GM12878 (cell line): ENCODE results near the gene PPP1R13B. TPM values are rescaled to one million over a fixed set of nuclear protein-coding genes. Genes with fewer than 3 reads are reported as not detected.

Experiments used
- ATAC-seq: fragments of 200-7000 bp; cut with Tn5 transposase; 3 replicates; pipeline ENCODE4 v1.9.1; 2020; ENCODE audit warnings: mild to moderate bottlenecking, moderate library complexity
- BruUV-seq: library from RNA; stranded (reverse); fragments of 400-500 nt; replicated peaks from 2 replicates; lab custom pipeline; 2021; lab: Mats Ljungman, UMichigan
- CTCF ChIA-PET: fragments of 300-600 bp; sonication (Branson Sonifier 250); formaldehyde crosslinking; extraction: SDS; loops from one replicate; lab custom pipeline; 2021; ENCODE audit warnings: inconsistent platforms; lab: Yijun Ruan, JAX
- POLR2A ChIA-PET: fragments of 350-600 bp; formaldehyde crosslinking; extraction: SDS; loops from one replicate; lab custom pipeline; 2021; ENCODE audit warnings: inconsistent platforms; lab: Charles Lee
- RAD21 ChIA-PET: fragments of 300-600 bp; sonication (Branson Sonifier 250); formaldehyde crosslinking; loops from one replicate; lab custom pipeline; 2023; ENCODE audit warnings: antibody characterized with exemption; ENCODE audit not compliant: unreplicated experiment; lab: Charles Lee
- SMC1A ChIA-PET: fragments of 300-600 bp; sonication (Branson Sonifier 250); formaldehyde crosslinking; loops from one replicate; lab custom pipeline; 2023; ENCODE audit not compliant: unreplicated experiment, uncharacterized antibody; lab: Charles Lee
- DNase-seq: peaks from one replicate; pipeline ENCODE4 v3.0.0-alpha.2; 2011; ENCODE audit warnings: low read depth, low spot score
- FAIRE-seq: peaks from 3 replicates; lab custom pipeline; 2011; peaks lifted over from hg19 to GRCh38; lab: Jason Lieb, UNC
- H2AFZ ChIP-seq: 2 replicates; pipeline ENCODE4 v1.6.0; 2011; ENCODE audit warnings: low read depth, low read length, control low read depth; ENCODE audit not compliant: control insufficient read depth
- H3K27ac ChIP-seq: 2 replicates; pipeline ENCODE4 v1.5.1; 2011; ENCODE audit warnings: control low read depth; ENCODE audit not compliant: control insufficient read depth, insufficient read depth
- H3K27me3 ChIP-seq, 2 experiments: replicated peaks in 1 of 2; 2 replicates each; pipeline versions ENCODE4 v1.6.0 to v1.6.1; 2011; ENCODE audit warnings: low read length in 1 of 2; ENCODE audit not compliant: control insufficient read depth in 2 of 2, insufficient read depth in 2 of 2
- H3K36me3 ChIP-seq, 2 experiments: 2 replicates each; pipeline ENCODE4 v1.5.1; 2011; ENCODE audit warnings: low read length in 1 of 2; ENCODE audit not compliant: control insufficient read depth in 2 of 2, insufficient read depth in 2 of 2
- H3K4me1 ChIP-seq: 2 replicates; pipeline ENCODE4 v1.6.1; 2011; ENCODE audit warnings: mild to moderate bottlenecking, low read length, moderate library complexity, mixed read lengths; ENCODE audit not compliant: control insufficient read depth, insufficient read depth
- H3K4me2 ChIP-seq: 2 replicates; pipeline ENCODE4 v1.6.0; 2011; ENCODE audit warnings: control low read depth; ENCODE audit not compliant: control insufficient read depth, insufficient read depth
- H3K4me3 ChIP-seq: fragments of 200-600 bp; sonication (generic); 2 replicates; pipeline ENCODE4 v1.5.1; 2016
- H3K79me2 ChIP-seq: 2 replicates; pipeline ENCODE4 v1.6.0; 2011; ENCODE audit warnings: low read length; ENCODE audit not compliant: control insufficient read depth, insufficient read depth
- H3K9ac ChIP-seq: 2 replicates; pipeline ENCODE4 v1.8.0; 2011; ENCODE audit warnings: low read length, control low read depth, mixed read lengths; ENCODE audit not compliant: control insufficient read depth, insufficient read depth
- H3K9me3 ChIP-seq: replicated peaks from 3 replicates; pipeline ENCODE4 v1.5.1; 2011; ENCODE audit warnings: mild to moderate bottlenecking, low read length; ENCODE audit not compliant: control insufficient read depth, insufficient read depth
- H4K20me1 ChIP-seq: 2 replicates; pipeline ENCODE4 v1.6.0; 2011; ENCODE audit not compliant: control insufficient read depth, insufficient read depth
- EP300 ChIP-seq, 2 experiments: fragments of 150-350 bp in 1 of 2; IDR thresholded peaks; 2 replicates each; pipeline ENCODE4 v1.6.1; 2011 to 2012; ENCODE audit warnings: low read depth in 2 of 2, low read length in 2 of 2, borderline replicate concordance in 1 of 2, improper control_type of control experiment in 1 of 2, inconsistent platforms in 1 of 2; ENCODE audit not compliant: control insufficient read depth in 1 of 2
- GATAD2B ChIP-seq: fragments of 450-650 bp; conservative IDR thresholded peaks from 2 replicates; pipeline ENCODE4 v1.6.1; 2017; ENCODE audit warnings: low read depth, mild to moderate bottlenecking, moderate library complexity
- IKZF1 ChIP-seq: fragments of 450-650 bp; conservative IDR thresholded peaks from 2 replicates; pipeline ENCODE4 v1.6.1; 2017; ENCODE audit warnings: antibody characterized with exemption, mild to moderate bottlenecking
- NFIC ChIP-seq: IDR thresholded peaks from 2 replicates; pipeline ENCODE4 v1.6.1; 2012; ENCODE audit warnings: low read depth, mild to moderate bottlenecking, inconsistent platforms, low read length, moderate library complexity
- PAX5 ChIP-seq: IDR thresholded peaks from 2 replicates; pipeline ENCODE4 v1.6.1; 2011; ENCODE audit warnings: low read depth, low read length, borderline replicate concordance
- RELA ChIP-seq: fragments of 450-650 bp; IDR thresholded peaks from 2 replicates; pipeline ENCODE4 v1.8.0; 2014; ENCODE audit warnings: borderline replicate concordance; ENCODE audit not compliant: partially characterized antibody
- SPI1 ChIP-seq: IDR thresholded peaks from 2 replicates; pipeline ENCODE4 v1.6.1; 2011; ENCODE audit warnings: low read depth, mild to moderate bottlenecking, low read length, moderate library complexity, borderline replicate concordance; ENCODE audit not compliant: insufficient read depth
- SREBF2 ChIP-seq: IDR thresholded peaks from 2 replicates; pipeline ENCODE4 v1.6.1; 2012; ENCODE audit warnings: mild to moderate bottlenecking, low read length
- STAT3 ChIP-seq: IDR thresholded peaks from 2 replicates; pipeline ENCODE4 v1.6.1; 2011; ENCODE audit warnings: low read depth, low read length, improper control_type of control experiment
- YY1 ChIP-seq: IDR thresholded peaks from 2 replicates; pipeline ENCODE4 v1.6.1; 2011; ENCODE audit warnings: low read depth, mild to moderate bottlenecking, low read length
- ZNF274 ChIP-seq: IDR thresholded peaks from one replicate; pipeline ENCODE4 v1.8.0; 2011; ENCODE audit not compliant: insufficient read length, insufficient read depth
- WGBS: methylation state at CpG from one replicate; pipeline ENCODE4 v1.1.6; 2016; ENCODE audit warnings: low lambda C conversion rate; ENCODE audit not compliant: insufficient replicate concordance, insufficient coverage; ENCODE audit errors: missing lambda C conversion rate; 5-methylcytosine and 5-hydroxymethylcytosine counted together
- in situ Hi-C: fragments of 300-500 bp; cut with MboI; formaldehyde crosslinking; loops from 9 replicates; pipeline ENCODE4 v1.14.3; 2018; ENCODE audit warnings: mixed read lengths
- intact Hi-C: fragments of 100-400 bp; cut with micrococcal nuclease; formaldehyde crosslinking; loops from one replicate; pipeline ENCODE4 v1.14.2; 2022; ENCODE audit not compliant: unreplicated experiment
- polyA plus RNA-seq, 11 experiments: library from polyadenylated mRNA; depleted of rRNA in 4 of 11; unstranded in 6 of 11; stranded (reverse) in 5 of 11; fragments of >200 nt; fragmentation: Nextera tagmentation in 4 of 11; fragmentation: Illumina TruSeq in 1 of 11; extraction: Ambion mirVana in 4 of 11; extraction: Trizol in 1 of 11; gene quantifications; 1 replicate in 1 of 11; 2 replicates in 10 of 11; pipeline versions ENCODE4 v1.2.1 to v1.2.3, GENCODE V29; 2011 to 2016; ENCODE audit warnings: inconsistent platforms in 2 of 11, missing spikeins in 2 of 11, low read depth in 1 of 11
- total RNA-seq, 4 experiments: library from RNA; depleted of rRNA in 3 of 4; stranded (reverse); fragments of >200 nt in 3 of 4; fragmentation: Illumina TruSeq in 1 of 4; extraction: Trizol in 1 of 4; gene quantifications; 2 replicates each; pipeline versions ENCODE4 v1.2.1 to v1.2.3, GENCODE V29; 2013 to 2021
- TF ChIP-seq, protein P1 (sequence below): fragments of 450-650 bp; IDR thresholded peaks from 2 replicates; pipeline ENCODE4 v1.6.1; 2017; ENCODE audit warnings: borderline replicate concordance
- TF ChIP-seq, protein P2 (sequence below): fragments of 450-650 bp; IDR thresholded peaks from 2 replicates; pipeline ENCODE4 v1.6.1; 2017; ENCODE audit warnings: mild to moderate bottlenecking
- TF ChIP-seq, protein P3 (sequence below): IDR thresholded peaks from 2 replicates; pipeline ENCODE4 v1.6.1; 2011; ENCODE audit warnings: low read depth, mild to moderate bottlenecking, low read length, moderate library complexity, borderline replicate concordance; ENCODE audit errors: extremely low read depth
- TF ChIP-seq, protein P4 (sequence below): IDR thresholded peaks from 2 replicates; pipeline ENCODE4 v1.6.1; 2012; ENCODE audit warnings: low read depth, low read length, improper control_type of control experiment

PPP1R13B gene
- total and polyA plus RNA-seq, 10 of the 15 experiments (the other 5 are each of a cell fraction or from before 2014, with no cell fraction given), result 0.16 to 8.1 (median 3.2) TPM

DNA sequence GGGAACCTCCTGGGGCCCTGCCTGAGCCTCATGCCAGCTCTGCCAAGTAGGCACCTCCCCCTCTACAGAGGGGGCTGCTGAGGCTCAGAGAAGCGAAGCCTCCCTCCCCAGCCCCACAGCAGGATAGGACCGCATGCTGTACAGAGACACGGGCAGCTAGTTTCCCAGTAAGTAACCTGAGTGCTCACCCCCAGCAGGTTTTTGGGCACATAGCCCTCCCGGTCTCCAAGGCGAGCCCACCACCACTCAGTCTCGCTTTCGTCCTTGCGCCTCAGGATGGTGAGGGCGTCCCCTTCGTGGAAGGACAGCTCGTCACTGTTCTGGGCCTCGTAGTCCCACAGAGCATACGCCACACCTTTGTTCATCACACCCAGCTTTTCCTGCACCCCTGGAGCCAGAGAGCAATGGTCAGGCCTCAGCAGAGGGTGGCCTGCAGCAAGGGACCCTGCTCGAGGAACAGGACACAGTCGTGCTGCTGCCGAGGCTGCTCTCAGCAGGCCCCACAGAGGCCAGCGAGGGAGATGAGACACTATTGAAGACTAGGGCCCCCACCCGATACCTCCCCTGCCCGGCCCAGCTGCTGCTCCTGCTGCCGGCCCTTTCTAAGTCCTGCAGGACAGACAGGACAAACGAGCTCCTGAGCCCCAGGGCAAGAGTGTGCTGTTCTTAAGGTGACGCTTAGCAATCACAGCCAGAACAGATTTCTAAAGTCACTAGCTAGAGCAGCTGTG is 111.4 kb downstream of the PPP1R13B start (continued):
- TF ChIP-seq RELA (no peak), STAT3 (no peak)
- TF ChIP-seq, protein P1, sequence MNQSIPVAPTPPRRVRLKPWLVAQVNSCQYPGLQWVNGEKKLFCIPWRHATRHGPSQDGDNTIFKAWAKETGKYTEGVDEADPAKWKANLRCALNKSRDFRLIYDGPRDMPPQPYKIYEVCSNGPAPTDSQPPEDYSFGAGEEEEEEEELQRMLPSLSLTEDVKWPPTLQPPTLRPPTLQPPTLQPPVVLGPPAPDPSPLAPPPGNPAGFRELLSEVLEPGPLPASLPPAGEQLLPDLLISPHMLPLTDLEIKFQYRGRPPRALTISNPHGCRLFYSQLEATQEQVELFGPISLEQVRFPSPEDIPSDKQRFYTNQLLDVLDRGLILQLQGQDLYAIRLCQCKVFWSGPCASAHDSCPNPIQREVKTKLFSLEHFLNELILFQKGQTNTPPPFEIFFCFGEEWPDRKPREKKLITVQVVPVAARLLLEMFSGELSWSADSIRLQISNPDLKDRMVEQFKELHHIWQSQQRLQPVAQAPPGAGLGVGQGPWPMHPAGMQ, result no peak
- TF ChIP-seq, all 136 proteins: peak for 0

DNA sequence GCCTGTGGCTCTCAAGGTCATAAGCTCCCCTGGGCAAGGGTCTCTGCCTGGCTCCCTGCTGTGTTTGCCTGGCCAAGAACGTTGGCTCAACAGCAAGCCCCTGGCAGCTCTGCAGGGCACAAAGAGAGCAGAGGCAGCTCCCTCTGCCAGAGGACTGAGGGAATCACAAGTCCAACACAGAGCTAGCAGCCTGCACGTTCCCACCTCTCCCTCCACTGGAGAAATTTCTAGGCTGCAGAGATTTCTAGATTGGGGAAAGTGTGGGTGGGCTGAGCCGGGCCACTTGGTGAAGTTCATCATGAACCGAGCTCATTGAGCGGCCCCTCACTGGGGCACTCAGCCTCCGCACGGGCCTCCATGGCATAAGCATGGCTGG is 111.9 kb downstream of the PPP1R13B start:
- CTCF ChIA-PET, result interaction anchor here (1.1 kb wide), 1 partner anchor 164 kb away, joined by 5 read pairs; no protein-coding TSS in a partner anchor
- DNase-seq, result no peak
- in situ Hi-C loops, result no loop called here
- no peak for TF ChIP-seq ZNF274
- TF ChIP-seq RELA, result no peak
- TF ChIP-seq, protein P2, sequence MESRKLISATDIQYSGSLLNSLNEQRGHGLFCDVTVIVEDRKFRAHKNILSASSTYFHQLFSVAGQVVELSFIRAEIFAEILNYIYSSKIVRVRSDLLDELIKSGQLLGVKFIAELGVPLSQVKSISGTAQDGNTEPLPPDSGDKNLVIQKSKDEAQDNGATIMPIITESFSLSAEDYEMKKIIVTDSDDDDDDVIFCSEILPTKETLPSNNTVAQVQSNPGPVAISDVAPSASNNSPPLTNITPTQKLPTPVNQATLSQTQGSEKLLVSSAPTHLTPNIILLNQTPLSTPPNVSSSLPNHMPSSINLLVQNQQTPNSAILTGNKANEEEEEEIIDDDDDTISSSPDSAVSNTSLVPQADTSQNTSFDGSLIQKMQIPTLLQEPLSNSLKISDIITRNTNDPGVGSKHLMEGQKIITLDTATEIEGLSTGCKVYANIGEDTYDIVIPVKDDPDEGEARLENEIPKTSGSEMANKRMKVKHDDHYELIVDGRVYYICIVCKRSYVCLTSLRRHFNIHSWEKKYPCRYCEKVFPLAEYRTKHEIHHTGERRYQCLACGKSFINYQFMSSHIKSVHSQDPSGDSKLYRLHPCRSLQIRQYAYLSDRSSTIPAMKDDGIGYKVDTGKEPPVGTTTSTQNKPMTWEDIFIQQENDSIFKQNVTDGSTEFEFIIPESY, result no peak
- no peak for TF ChIP-seq SPI1
- TF ChIP-seq, protein P3, sequence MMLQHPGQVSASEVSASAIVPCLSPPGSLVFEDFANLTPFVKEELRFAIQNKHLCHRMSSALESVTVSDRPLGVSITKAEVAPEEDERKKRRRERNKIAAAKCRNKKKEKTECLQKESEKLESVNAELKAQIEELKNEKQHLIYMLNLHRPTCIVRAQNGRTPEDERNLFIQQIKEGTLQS, result no peak
- TF ChIP-seq, protein P4, sequence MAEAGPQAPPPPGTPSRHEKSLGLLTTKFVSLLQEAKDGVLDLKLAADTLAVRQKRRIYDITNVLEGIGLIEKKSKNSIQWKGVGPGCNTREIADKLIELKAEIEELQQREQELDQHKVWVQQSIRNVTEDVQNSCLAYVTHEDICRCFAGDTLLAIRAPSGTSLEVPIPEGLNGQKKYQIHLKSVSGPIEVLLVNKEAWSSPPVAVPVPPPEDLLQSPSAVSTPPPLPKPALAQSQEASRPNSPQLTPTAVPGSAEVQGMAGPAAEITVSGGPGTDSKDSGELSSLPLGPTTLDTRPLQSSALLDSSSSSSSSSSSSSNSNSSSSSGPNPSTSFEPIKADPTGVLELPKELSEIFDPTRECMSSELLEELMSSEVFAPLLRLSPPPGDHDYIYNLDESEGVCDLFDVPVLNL, result no peak
- TF ChIP-seq PAX5, result no peak
- TF ChIP-seq YY1, result no peak
- no peak for TF ChIP-seq EP300 (IDR thresholded peaks at IDR 0.05; ENCODE audit: borderline replicate concordance in 1 of 2, control insufficient read depth in 1 of 2, low read depth in 2 of 2, low read length in 2 of 2)
- no peak for TF ChIP-seq STAT3
- TF ChIP-seq SREBF2, result no peak
- no peak for TF ChIP-seq IKZF1
- TF ChIP-seq GATAD2B, result no peak
- no peak for TF ChIP-seq NFIC

More for the DNA sequence above, 111.9 kb downstream of the PPP1R13B start:
- H3K27ac ChIP-seq, result no peak overlapping the region
- H3K27me3 ChIP-seq, result no peaks in the 10 kb centered on the region
- BruUV-seq, result no TSS peak
- RAD21 ChIA-PET, result no interaction called here
- no peak overlapping the region for H2AFZ ChIP-seq
- no peaks in the 10 kb centered on the region for H3K9me3 ChIP-seq
- H3K4me1 ChIP-seq, result no peaks in the 10 kb centered on the region
- no peaks in the 10 kb centered on the region for H3K79me2 ChIP-seq
- POLR2A ChIA-PET, result no interaction called here
- SMC1A ChIA-PET, result no interaction called here
- no peak overlapping the region for H3K4me2 ChIP-seq
- H4K20me1 ChIP-seq, result no peaks in the 10 kb centered on the region
- no peak overlapping the region for H3K4me3 ChIP-seq
- intact Hi-C loops, result no loop called here
- FAIRE-seq, result no peak
- 69% methylated on average over 7 of the region's 7 CpGs for WGBS
- no peak for ATAC-seq
- H3K36me3 ChIP-seq, result peaks cover 3 to 6% of the 10 kb centered on the region in 2 experiments; a peak in 3 of 4 replicates
- no peak overlapping the region for H3K9ac ChIP-seq
